Raji (cell line): ENCODE data around the gene SCD5.

ENCODE experiments used
- POLR2A ChIP-seq: IDR thresholded peaks from 2 replicates; pipeline ENCODE4 v1.6.1; 2011; ENCODE audit warnings: low read depth, low read length, control low read depth; ENCODE audit not compliant: insufficient read depth

Gene SCD5

GRCh38 chr4:82661181-82661992 is 137.2 kb downstream of the SCD5 start:
- no peak for TF ChIP-seq POLR2A

- no peak for TF ChIP-seq POLR2A
These were observed 146.5 kb downstream of the SCD5 start for GRCh38 chr4:82652062-82652461.

DNA sequence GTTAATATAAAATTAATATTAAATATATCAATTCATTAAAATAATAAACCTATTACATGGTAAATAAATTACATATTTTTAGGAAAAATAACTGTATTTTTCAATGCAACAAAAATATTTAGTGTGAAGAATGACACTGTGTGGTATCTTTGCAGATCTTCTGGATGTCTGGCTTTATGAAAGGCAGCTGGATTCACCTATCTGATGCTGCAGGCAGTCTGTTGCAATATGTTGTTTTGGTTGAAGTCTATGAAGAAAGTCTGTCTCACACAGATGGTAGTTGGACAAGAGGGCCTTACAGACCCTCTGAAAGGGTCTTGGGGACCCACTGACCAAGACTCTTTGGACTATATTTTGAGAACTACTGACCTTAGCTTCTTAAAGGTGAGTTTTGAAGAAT is 147.7 kb downstream of the SCD5 start:
- no peak for TF ChIP-seq POLR2A

- no peak for TF ChIP-seq POLR2A
These were observed 150.2 kb downstream of the SCD5 start for GRCh38 chr4:82648356-82648755.

GRCh38 chr4:82645936-82646565 is 152.5 kb downstream of the SCD5 start:
- TF ChIP-seq POLR2A = no peak

- TF ChIP-seq POLR2A = no peak
These were observed 153.9 kb downstream of the SCD5 start for GRCh38 chr4:82644734-82645126.

- TF ChIP-seq POLR2A = no peak
These were observed 154.4 kb downstream of the SCD5 start for GRCh38 chr4:82643994-82644733.

DNA sequence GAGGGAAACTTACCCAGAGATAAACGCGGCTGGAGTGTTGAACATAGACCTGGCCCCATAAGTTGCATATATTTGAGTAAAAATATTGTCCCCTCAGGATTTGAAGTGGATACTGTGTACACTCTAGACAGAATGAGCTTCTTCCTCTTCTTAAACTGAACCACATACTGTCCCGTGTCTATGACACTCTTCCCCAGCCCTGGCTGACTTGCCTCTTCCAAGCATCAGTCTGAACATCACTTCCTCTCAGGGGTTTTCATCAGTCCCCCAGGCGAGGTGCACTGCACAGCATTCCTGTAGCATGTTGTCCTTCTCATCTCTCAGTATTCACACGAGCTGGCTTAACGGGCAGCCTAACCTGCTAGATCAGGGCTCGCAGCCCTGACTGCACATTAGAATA is 156.3 kb downstream of the SCD5 start:
- TF ChIP-seq POLR2A = no peak

- TF ChIP-seq POLR2A = no peak
These were observed 158.1 kb downstream of the SCD5 start for GRCh38 chr4:82640540-82640939.

DNA sequence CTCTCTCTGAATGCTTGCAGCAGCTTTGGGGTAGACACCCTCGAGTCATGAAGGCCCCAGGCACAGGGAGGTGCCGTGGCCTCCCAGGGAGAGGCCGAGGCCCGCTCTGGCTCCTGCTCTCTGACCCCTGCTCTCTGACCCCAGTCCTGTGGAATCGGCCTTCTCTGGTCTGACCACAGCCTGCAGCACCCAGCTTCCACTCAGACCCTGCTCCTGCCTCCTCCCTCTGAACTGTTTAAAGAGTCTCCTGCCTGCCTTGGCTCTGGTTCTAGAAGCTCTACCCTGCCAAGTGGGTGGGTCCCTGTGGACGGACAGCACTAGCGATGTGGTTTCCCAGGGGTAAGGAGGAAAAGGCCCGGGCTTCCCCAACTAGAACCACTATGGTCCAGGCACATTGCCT is 158.6 kb downstream of the SCD5 start:
- no peak for TF ChIP-seq POLR2A

GRCh38 chr4:82638479-82638878 is 160.1 kb downstream of the SCD5 start:
- TF ChIP-seq POLR2A = no peak

- TF ChIP-seq POLR2A = no peak
These were observed 168.5 kb downstream of the SCD5 start for GRCh38 chr4:82630079-82630478.

DNA sequence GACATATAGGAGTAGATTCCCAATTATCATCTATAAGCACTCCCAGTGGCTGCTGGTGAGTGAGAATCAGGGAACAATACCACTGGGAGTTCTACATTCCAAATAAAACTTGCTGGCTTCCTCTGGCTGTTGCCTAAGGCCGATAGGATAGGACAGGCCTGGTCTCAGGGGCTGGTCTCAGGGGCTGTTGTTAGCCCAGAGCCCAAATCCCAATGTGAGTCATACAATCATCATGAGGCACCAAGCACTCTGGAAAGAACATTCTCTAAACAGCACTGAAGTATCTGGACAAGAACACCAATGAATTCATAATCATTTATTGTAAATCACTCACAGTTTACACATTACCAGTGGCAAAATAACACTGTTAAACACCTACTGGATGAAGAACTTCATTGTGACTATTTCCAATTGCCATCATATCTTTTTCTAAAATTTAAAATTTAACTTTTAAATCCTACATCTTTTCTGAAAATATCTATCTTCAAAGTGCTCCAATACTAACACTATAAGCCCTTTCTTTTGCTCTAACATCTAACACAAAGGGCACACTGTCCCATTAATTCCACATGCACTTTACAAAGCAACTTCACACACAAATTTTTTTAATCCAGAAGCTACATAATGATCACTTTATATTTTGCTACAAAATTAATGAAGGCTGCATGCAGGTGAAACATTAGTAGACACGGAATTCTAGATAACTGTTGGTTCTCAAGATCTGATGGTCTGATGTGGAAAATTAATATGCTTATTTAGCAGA is 169.2 kb downstream of the SCD5 start:
- no peak for TF ChIP-seq POLR2A

DNA sequence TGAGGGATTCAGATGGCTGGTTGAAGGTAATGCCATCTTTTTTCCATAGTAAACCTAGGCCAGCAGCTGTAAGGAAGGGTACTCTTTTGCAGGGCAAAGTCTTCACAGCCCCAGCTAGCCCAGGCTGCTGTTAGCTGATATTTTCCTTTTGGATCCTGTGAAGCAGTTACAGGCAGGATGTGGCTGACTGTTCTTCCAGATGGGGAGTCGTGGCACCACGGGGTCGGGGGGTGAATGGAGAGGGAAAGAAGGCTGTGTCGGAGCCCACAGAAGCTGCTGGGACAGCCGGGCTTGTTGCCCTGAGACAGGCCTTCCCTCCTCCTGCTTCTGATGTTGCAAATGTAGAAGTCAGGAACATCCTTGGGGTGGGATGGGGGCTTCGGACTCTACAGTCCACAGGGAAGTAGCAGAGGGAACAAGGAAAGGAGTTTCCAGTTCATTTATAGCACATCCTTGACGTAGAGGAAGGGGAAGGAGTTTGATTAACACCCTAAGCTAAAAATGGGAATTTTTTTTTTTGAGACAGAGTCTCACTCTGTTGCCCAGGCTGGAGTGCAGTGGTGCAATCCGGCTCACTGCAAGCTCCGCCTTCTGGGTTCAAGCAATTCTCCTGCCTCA is 172.2 kb downstream of the SCD5 start:
- TF ChIP-seq POLR2A = no peak

DNA sequence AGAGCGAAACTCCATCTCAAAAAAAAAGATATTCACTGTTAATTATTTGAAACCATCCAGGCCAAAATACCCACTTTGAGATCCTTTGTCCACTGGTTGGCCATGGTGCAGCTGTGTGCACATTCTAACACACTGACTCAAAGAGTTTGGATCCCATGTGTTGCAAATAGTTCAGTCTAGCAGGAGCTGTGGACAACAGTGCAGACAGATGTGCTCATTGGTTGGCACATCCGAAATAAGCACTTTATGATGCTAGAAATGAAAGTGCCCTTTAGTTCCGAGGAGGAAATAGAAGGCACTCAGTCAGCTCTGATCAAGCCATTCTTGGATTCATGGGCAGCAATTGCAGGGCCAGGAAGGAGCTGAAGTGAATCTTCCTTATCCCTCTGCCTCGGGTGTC is 173.8 kb downstream of the SCD5 start:
- no peak for TF ChIP-seq POLR2A

DNA sequence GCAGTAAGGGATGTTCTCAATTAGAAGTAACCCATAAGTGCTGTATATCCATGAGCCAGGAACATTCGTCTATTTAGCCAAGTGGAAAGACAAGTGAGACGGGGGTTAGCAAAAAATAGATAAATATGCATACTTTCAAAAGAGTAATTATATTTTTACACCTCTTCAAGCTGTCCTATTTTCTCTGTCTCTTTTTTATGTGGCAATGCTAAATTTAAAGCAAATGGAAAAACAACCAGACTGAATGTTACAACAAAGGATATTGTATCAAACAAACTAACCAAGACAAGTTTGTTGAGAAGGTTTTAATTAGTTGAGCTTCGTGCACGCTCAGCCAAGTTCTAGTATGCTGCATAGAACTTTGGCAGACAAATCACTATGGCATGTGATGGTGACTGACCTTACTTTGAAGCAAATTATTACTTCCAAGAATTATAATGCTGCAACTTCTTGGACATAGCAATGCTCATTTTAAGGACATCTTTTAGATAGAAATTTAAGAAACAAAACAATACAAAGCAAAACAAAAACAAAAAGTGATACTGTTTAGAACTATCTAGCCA is 175.4 kb downstream of the SCD5 start:
- no peak for TF ChIP-seq POLR2A
